ENCODE results near the gene SERPINI1.

SERPINI1 gene

DNA sequence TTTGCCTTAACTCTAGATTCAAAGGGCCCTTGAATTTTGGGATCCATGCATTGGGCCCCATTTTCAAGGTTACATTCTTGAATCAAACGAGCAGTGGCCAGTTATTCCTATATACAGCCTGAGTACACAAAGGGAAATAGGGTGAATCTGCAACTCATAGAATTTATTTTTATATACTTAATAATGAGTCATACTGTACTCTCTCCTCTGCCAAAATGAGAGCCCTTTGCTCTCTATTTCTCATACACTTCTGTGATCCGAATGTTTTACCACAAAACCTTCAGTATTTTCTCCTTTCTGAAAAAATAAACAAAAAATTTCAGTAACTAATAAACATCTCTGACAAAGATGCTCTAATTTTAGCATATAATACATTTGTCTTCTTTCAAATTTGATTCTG is 116.7 kb downstream of the SERPINI1 start:
- DNase-seq: no peak

GRCh38 chr3:167854063-167854462 is 118.5 kb downstream of the SERPINI1 start:
- DNase-seq: no peak

- DNase-seq: no peak
These were observed 119.3 kb downstream of the SERPINI1 start for GRCh38 chr3:167854846-167855245.

GRCh38 chr3:167855306-167855705 is 119.8 kb downstream of the SERPINI1 start:
- no peak for DNase-seq

DNA sequence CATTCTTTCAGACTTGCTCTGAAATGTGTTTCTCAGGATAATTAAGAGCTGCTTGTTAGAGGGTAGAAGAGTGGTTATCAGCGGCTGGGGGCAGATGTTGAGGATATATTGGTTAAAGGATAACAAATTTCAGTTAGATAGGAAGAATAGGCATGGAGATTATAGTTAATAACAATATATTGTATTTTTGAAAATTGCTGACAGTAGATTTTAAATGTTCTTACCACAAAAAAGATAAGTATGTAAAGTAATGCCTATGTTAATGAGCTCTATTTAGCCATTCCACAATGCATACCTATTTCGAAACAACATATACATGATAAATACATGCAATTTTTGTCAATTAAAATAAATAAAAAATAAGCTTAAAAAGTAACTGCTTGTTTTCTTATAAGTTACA is 123.3 kb downstream of the SERPINI1 start:
- DNase-seq: no peak

- DNase-seq: no peak
These were observed 124.1 kb downstream of the SERPINI1 start for GRCh38 chr3:167859610-167860009.

GRCh38 chr3:167861649-167862048 is 126.1 kb downstream of the SERPINI1 start:
- DNase-seq: no peak

DNA sequence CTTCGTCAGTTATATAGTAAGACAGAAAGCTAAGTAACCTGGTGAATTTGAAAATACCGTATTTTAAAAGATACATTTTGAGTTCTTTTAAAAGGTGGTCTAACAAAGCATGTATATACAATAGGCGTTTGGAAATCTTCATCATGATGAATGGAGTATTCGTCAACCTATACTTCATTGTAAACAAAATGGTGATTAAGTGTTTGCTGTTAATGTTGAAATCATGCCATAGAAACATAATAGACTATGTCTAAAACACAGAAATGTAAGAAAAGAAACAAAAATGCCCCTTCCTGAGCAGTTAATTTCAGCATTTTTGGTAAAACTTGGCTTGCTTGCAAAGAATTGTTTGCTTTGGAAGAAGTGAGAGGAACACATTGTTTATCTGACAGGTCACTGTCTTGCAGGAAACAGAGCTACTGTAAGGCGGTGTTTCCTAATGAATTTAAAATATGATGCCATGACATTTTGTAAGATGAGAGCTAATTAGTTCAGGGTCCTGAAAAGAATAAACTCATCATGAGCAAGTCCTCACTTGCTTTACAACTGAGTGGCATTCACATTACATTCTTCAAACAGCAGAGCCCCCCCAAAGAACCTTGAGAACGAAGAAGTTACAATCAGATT is 126.7 kb downstream of the SERPINI1 start:
- no peak for DNase-seq

GRCh38 chr3:167863811-167864551 is 128.5 kb downstream of the SERPINI1 start:
- DNase-seq: no peak

DNA sequence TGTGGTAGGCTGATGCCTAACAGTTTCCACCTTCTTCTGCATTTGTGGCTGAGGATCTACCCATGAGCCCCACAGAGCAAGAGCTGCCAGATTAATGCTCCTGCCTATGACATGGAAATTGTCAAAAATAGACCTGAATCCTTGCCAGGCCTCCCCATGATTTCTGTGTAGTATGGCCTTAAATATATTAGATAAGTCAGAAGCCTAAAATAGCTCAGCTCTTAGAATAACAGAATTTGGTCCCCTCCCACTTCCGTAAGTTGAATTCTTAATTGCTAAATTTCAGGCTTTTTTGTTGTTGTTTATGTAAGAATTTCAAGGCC is 129.0 kb downstream of the SERPINI1 start:
- no peak for DNase-seq

DNA sequence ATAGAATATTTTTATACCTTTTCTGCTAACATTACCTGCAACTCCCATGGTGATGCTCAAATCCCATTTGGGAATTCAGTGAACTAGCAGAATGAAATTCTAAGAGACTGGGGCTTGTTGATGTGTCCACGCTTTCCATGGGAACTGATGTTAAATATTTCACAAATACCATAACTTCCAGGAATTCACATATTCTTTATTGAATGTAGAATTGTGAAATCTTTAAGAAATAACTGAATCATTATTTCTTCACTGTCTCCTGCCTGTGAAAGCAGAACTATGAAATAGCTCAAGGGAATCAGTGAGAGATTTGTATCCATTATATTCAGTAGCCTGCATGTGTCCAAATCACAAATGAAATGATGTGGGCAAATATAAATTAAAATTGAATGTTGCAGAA is 130.8 kb downstream of the SERPINI1 start:
- DNase-seq: no peak

DNA sequence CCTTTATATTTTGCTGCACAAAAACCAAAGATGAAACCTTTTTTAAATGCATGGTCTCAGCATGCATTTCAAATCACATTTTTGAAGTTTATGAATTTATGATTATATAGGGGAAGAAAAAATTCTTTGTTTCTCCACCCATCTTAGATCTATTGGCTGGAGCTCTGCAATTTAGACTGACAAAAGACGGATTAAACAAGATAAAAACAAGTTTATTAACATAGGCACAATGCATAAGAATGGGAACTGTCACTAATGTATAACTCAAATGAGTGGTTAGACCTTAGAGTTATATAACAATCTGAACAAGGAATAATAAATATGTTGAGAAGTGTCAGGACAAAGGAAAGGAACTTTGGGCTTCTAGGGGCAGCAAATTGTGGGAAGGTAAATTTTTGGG is 132.5 kb downstream of the SERPINI1 start:
- no peak for DNase-seq

- DNase-seq: no peak
These were observed 134.7 kb downstream of the SERPINI1 start for GRCh38 chr3:167870181-167870580.

DNA sequence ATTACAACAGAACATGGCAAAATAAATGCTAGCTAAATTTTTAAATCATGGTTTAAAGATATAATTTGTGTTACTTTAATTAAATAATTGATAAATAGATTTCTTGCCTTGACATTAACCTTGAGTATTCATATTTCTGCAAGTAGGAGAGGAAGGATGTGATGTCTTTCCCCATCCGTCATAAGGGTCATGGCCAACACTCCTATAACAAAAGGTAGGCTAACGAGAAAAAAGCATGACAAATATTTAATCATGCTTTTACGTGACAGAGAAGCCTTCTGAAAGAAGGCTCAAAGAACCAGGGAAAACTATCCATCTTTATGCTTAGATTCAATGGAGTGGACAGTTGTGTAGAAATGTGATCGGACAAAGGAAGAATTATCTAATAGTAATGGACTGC is 135.2 kb downstream of the SERPINI1 start:
- no peak for DNase-seq

- no peak for DNase-seq
These were observed 136.5 kb downstream of the SERPINI1 start for GRCh38 chr3:167872032-167872431.

GRCh38 chr3:167872941-167873340 is 137.4 kb downstream of the SERPINI1 start:
- DNase-seq: no peak

DNA sequence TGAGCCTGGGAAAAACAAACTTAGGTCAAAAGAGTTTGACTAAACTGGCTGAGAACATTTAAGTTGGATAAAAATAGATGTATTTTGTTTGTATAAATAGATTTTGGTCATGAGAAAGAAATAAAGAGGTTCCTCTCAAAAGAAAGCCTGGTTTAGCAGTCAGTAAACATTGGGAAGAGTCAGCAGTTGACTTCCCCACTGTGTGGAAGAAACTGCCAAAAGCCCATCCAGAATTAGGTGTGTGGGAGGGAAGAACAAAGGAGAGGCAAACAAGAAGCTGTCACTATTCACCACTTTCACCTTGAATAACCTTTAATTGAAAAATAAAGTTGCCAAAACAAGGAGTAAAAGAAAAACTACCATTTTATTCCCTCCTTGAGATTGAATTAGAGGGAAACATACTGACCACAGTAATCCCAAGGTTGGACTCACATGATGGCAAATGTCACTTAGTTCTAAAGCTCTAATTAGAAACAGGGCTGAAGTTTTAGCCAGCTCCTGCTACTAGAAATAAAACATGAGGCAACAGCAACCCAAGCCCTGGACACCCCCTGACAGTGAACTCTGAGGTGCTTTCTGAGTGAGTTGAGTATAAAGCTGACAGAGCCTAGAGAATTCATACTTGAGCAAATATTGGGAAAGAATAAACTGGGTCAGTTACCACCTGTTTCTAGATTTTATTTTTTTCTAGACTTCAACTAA is 139.3 kb downstream of the SERPINI1 start:
- no peak for DNase-seq
